GM18870 (cell line): ENCODE measurements around the gene LDAF1.
"Not testable (repeated sequence)": the region's sequence is repeated elsewhere in the genome, so short reads cannot be mapped to it uniquely, and the experiment has no call there.

ENCODE experiments used
- ATAC-seq: cut with Tn5 transposase; IDR thresholded peaks from one replicate; pipeline ENCODE4 v1.9.1; 2021; ENCODE audit warnings: moderate library complexity; ENCODE audit not compliant: unreplicated experiment

LDAF1 gene

GRCh38 chr16:21161211-21161610 lies 2.7 kb downstream of the LDAF1 start:
- ATAC-seq, result no peak

- ATAC-seq, result no peak
These were observed 4.2 kb downstream of the LDAF1 start for GRCh38 chr16:21162661-21163151.

DNA sequence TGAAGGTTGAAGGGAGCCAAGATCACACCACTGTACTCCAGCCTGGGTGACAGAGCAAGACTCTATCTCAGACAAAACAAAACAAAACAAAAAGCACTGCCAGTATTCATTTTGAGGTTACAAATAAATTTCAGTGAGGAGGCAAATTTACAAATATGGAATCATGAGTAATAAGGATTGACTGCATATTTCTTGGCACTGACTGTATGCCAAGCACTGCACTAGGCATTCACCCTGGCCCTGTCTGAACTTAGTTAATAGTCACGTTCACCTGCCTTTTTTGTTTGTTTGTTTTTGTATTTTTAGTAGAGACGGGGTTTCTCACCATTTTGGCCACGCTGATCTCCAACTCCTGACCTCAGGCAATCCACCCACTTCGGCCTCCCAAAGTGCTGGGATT lies 5.1 kb downstream of the LDAF1 start:
- ATAC-seq, result no peak

DNA sequence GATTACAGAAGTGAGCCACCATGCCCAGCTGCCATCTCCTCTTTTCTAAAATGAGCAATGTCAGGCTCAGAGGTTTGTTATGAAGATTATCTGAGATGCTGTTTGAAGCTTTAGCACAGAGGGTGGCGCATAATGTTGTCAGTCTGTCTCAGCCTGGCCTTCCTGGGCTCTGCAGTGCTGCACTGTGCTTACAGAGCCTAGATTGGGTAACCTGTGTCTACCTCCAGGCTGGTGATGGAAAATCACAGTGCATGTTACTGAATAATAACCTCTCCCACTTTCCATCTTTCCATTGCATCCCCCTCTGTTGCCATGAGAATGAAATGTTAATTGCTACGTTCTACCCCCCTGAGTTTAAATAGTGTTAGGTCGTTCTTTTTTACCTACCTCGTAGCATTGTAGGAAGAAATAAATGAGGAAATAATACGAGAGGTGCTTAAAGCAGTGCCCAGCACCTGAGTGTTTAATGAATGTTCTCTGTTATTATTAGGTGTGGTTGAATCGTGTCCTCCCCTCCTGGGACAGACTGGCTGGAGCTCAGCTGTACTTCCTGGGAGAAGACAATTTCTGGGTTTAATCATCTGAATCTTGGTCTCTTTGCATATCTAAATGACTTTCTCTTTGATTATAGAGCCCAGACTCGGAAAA lies 6.2 kb downstream of the LDAF1 start:
- no peak for ATAC-seq

DNA sequence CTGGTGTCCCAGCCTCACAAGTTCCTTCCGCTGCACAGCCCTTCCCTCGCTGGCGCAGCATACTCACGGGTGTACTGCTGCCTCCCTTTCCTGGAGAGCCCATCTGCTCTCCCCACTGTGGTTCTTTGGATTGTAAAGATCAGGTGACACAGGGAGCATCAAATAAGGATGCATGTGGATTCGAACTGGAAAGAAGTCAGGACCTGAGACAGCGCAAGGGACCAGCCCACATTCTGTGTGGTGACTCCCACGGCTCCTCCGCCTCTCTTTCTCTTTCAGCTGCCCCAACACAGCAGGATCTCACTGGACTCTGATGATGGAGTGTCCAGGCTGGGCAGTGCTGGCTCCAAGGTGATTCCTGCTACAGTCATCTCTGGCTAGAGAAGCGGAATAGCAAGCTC lies 8.1 kb downstream of the LDAF1 start:
- ATAC-seq, result no peak

- no peak for ATAC-seq
These were observed 8.9 kb downstream of the LDAF1 start for GRCh38 chr16:21167360-21167759.

DNA sequence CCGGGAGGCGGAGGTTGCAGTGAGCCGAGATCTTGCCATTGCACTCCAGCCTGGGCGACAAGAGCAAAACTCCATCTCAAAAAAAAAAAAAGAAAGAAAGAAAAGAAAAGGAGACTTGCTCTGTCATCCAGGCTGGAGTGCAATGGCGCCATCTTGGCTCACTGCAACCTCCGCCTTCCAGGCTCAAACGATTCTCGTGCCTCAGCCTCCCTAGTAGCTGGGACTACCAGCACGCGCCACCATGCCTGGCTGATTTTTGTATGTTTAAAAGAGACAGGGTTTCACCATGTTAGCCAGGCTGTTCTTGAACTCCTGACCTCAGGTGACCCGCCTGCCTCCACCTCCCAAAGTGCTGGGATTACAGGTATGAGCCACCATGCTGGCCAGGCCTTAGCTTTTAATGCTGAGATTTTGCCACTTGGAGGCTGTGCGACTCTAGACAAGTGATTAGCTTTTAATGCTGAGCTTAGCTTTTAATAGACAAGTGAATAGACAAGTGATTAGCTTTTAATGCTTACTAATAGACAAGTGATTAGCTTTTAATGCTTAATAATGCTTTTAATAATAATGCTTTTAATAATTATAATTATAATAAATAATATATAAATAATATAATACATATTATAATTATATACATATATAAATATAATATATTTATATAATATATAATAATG lies 9.6 kb downstream of the LDAF1 start:
- ATAC-seq, result no peak

GRCh38 chr16:21169249-21169981 lies 10.9 kb downstream of the LDAF1 start:
- no peak for ATAC-seq

DNA sequence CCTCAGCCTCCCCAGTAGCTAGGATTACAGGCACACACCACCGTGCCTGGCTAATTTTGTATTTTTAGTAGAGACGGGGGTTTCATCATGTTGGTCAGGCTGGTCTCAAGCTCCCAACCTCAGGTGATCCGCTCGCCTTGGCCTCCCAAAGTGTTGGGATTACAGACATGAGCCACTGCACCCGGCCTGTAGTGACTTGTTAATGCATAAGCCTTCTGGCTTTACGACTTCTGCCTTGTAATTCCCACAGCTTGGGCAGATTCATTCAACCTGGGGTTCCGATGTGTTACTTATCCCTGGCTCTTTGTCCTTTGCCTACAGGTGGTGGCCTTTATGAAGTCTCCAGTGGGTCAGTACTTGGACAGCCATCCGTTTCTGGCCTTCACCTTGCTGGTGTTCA lies 11.6 kb downstream of the LDAF1 start:
- ATAC-seq, result not testable (repeated sequence)

DNA sequence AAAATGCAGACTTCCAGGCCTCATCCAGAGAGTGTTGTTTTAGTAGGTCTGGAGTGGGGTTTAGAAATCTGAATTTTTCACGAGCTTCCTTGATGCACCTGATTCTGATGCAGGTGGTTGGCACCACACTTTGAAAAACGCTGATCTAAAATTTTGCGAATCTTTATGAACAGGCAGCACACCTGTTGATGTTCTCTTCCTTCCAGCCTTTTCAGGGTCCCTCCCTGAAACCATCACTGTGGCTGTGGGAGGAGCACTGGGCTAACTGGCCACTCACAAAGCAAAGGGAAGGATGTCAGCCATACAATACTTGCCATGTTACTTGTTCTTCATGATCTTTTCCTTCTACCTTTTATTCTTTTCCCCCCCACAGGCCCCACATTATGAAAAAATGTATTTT lies 14.2 kb downstream of the LDAF1 start:
- no peak for ATAC-seq

- no peak for ATAC-seq
These were observed 16.9 kb downstream of the LDAF1 start for GRCh38 chr16:21175397-21175796.

GRCh38 chr16:21179126-21179982 lies 20.9 kb downstream of the LDAF1 start:
- no peak for ATAC-seq

- no peak for ATAC-seq
These were observed 21.5 kb downstream of the LDAF1 start for GRCh38 chr16:21179983-21180365.

- ATAC-seq, result no peak
These were observed 25.5 kb downstream of the LDAF1 start for GRCh38 chr16:21183995-21184394.

DNA sequence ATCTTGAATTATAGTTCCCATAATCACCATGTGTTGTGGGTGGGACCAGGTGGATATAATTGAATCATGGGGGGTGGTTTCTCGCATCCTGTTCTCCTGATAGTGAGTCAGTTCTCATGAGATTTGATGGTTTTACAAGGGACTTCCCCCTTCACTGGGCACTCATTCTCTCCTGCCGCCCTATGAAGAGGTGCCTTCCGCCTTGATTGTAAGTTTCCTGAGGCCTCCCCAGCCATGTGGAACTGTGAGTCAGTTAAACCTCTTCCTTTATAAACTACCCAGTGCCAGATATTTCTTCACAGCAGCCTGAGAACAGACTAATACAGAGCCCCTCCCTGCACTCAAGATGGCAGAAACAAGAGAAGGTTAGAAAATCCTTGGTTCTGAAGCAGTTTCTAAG lies 26.4 kb downstream of the LDAF1 start:
- ATAC-seq, result no peak

DNA sequence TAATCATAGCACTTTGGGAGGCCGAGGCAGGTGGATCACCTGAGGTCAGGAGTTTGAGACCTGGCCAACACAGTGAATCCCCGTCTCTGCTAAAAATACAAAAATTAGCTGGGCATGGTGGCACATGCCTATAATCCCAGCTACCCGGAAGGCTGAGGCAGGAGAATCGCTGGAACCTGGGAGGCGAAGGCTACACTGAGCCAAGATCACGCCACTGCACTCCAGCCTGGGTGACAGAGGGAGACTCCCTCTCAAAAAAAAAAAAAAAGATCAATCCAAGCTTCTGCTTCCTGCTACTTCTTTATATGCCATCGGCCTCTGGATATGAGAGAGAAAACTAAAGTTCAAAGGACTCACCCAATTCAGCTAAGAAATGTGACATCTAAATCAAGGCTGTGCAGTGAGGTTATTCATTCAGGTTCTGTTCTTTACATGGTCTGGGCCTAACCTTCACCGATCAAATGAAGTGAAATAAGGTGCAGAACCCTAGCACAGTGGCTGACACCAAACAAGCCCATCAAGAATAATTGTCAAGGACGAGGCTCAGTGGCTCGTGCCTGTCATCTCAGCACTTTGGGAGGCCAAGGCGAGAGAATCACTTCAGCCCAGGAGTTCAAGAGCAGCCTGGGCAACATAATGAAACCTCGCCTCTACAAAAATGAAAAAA lies 27.3 kb downstream of the LDAF1 start:
- ATAC-seq, result no peak

GRCh38 chr16:21186326-21186691 lies 27.8 kb downstream of the LDAF1 start:
- ATAC-seq, result no peak

- ATAC-seq, result no peak
These were observed 30.8 kb downstream of the LDAF1 start for GRCh38 chr16:21189311-21189710.

DNA sequence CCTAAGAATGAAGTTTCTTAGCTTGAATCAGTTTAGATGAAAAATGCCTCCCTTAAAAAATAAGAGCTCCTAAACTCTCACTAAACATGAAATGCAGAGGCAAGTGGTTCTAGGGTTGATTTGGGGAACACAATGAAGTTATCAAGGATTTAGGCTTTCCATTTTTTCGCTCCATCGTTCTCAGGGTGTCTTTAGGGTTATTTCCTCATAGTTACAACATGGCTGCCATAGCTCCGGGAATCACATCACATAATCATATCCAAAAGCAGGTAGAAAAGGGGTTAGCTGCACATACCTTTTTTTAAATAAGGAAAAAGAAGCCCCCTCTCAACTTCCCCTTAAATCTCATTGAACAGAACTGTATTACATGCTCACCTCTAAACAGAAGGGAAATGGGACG lies 31.5 kb downstream of the LDAF1 start:
- ATAC-seq, result no peak

- no peak for ATAC-seq
These were observed 32.1 kb downstream of the LDAF1 start for GRCh38 chr16:21190599-21190998.

- no peak for ATAC-seq
These were observed 34.5 kb downstream of the LDAF1 start for GRCh38 chr16:21192991-21193390.
